IMR-90 (cell line): Measurements from ENCODE around the gene HIPK1. TPM values are rescaled to one million over a fixed set of nuclear protein-coding genes. Genes with fewer than 3 reads are reported as not detected.

Experiments used
- ATAC-seq: fragments of 200-7000 bp; cut with Tn5 transposase; 2 replicates; pipeline ENCODE4 v1.9.1; 2020; ENCODE audit warnings: low read depth, mild to moderate bottlenecking, moderate library complexity
- BruUV-seq: library from RNA; stranded (reverse); fragments of 400-500 nt; replicated peaks from 2 replicates; lab custom pipeline; 2021; lab: Mats Ljungman, UMichigan
- CTCF ChIA-PET: fragments of 300-600 bp; formaldehyde crosslinking; extraction: SDS; loops from one replicate; lab custom pipeline; 2021; ENCODE audit warnings: antibody characterized with exemption; lab: Yijun Ruan, JAX
- POLR2A ChIA-PET: fragments of 300-600 bp; sonication (Branson Sonifier 250); formaldehyde crosslinking; loops from one replicate; lab custom pipeline; 2022; ENCODE audit warnings: antibody characterized with exemption; ENCODE audit not compliant: unreplicated experiment; lab: Charles Lee
- DNase-seq: peaks from one replicate; pipeline ENCODE4 v3.0.0; 2013
- H2AFZ ChIP-seq: replicated peaks from 2 replicates; pipeline ENCODE3; 2013; ENCODE audit warnings: low read length, mild to moderate bottlenecking; ENCODE audit not compliant: poor library complexity
- H2AK5ac ChIP-seq: 2 replicates; pipeline ENCODE4 v1.6.1; 2013; ENCODE audit warnings: low read depth, low read length, inconsistent platforms
- H2AK9ac ChIP-seq: replicated peaks from 2 replicates; pipeline ENCODE3; 2013; ENCODE audit warnings: mild to moderate bottlenecking, low read depth, low read length, moderate library complexity; ENCODE audit not compliant: poor library complexity
- H2BK120ac ChIP-seq: 2 replicates; pipeline ENCODE4 v1.6.1; 2013; ENCODE audit warnings: low read depth, low read length, inconsistent platforms
- H2BK15ac ChIP-seq: 3 replicates; pipeline ENCODE4 v1.6.1; 2013; ENCODE audit warnings: low read depth, low read length, inconsistent platforms
- H2BK20ac ChIP-seq: 2 replicates; pipeline ENCODE4 v1.6.1; 2013; ENCODE audit warnings: low read depth, mild to moderate bottlenecking, inconsistent platforms, low read length, moderate library complexity
- H2BK5ac ChIP-seq: 2 replicates; pipeline ENCODE4 v1.6.1; 2013; ENCODE audit warnings: mild to moderate bottlenecking, low read depth, low read length, inconsistent platforms; ENCODE audit not compliant: poor library complexity, severe bottlenecking
- H3K14ac ChIP-seq: replicated peaks from 2 replicates; pipeline ENCODE4 v1.6.1; 2013; ENCODE audit warnings: low read depth, low read length, inconsistent platforms
- H3K18ac ChIP-seq: 2 replicates; pipeline ENCODE4 v1.6.1; 2013; ENCODE audit warnings: low read depth, low read length, control low read depth
- H3K23ac ChIP-seq: 2 replicates; pipeline ENCODE4 v1.6.1; 2013; ENCODE audit warnings: low read depth, low read length, inconsistent platforms
- H3K27ac ChIP-seq: 2 replicates; pipeline ENCODE4 v1.5.1; 2013; ENCODE audit warnings: mild to moderate bottlenecking, control low read depth, low read length; ENCODE audit not compliant: insufficient read depth
- H3K27me3 ChIP-seq: 2 replicates; pipeline ENCODE4 v1.6.1; 2013; ENCODE audit warnings: low read length; ENCODE audit not compliant: control insufficient read depth, insufficient read depth
- H3K36me3 ChIP-seq: 2 replicates; pipeline ENCODE4 v1.6.1; 2013; ENCODE audit warnings: low read length, mixed read lengths; ENCODE audit not compliant: control insufficient read depth, insufficient read depth
- H3K4ac ChIP-seq: 2 replicates; pipeline ENCODE4 v1.6.1; 2013; ENCODE audit warnings: low read depth, low read length, inconsistent platforms
- H3K4me1 ChIP-seq: 2 replicates; pipeline ENCODE4 v1.6.1; 2013; ENCODE audit warnings: low read length, mixed read lengths; ENCODE audit not compliant: control insufficient read depth, insufficient read depth
- H3K4me2 ChIP-seq: 2 replicates; pipeline ENCODE4 v1.6.1; 2013; ENCODE audit warnings: low read depth, mild to moderate bottlenecking, control low read depth, low read length, moderate library complexity
- H3K4me3 ChIP-seq: 2 replicates; pipeline ENCODE4 v1.5.1; 2013; ENCODE audit warnings: low read depth, mild to moderate bottlenecking, control low read depth, low read length, moderate library complexity; ENCODE audit not compliant: insufficient read depth
- H3K56ac ChIP-seq: 2 replicates; pipeline ENCODE4 v1.6.1; 2013; ENCODE audit warnings: low read length, inconsistent platforms; ENCODE audit not compliant: insufficient read depth; ENCODE audit errors: extremely low read depth
- H3K79me1 ChIP-seq, 2 experiments: 2 replicates each; pipeline ENCODE4 v1.6.1; 2013; ENCODE audit warnings: low read length in 2 of 2, inconsistent platforms in 1 of 2, low read depth in 1 of 2
- H3K9ac ChIP-seq: 2 replicates; pipeline ENCODE4 v1.6.1; 2013; ENCODE audit warnings: low read depth, low read length, control low read depth
- H3K9me1 ChIP-seq: 2 replicates; pipeline ENCODE4 v1.6.1; 2013; ENCODE audit warnings: low read length, inconsistent platforms; ENCODE audit not compliant: insufficient read depth
- H3K9me3 ChIP-seq: 2 replicates; pipeline ENCODE4 v1.6.1; 2013; ENCODE audit warnings: low read length; ENCODE audit not compliant: control insufficient read depth, insufficient read depth
- H4K20me1 ChIP-seq: 2 replicates; pipeline ENCODE4 v1.6.1; 2013; ENCODE audit warnings: low read length, inconsistent platforms; ENCODE audit not compliant: insufficient read depth
- H4K5ac ChIP-seq: 2 replicates; pipeline ENCODE4 v1.6.1; 2013; ENCODE audit warnings: mild to moderate bottlenecking, low read depth, low read length, control low read depth
- H4K8ac ChIP-seq, 2 experiments: 2 replicates each; pipeline ENCODE4 v1.6.1; 2013; ENCODE audit warnings: low read depth in 2 of 2, low read length in 2 of 2, control low read depth in 1 of 2, inconsistent platforms in 1 of 2
- H4K91ac ChIP-seq: 2 replicates; pipeline ENCODE4 v1.6.1; 2013; ENCODE audit warnings: low read depth, low read length, inconsistent platforms; ENCODE audit not compliant: insufficient read depth
- BHLHE40 ChIP-seq: fragments of 150-350 bp; IDR thresholded peaks from 2 replicates; pipeline ENCODE4 v1.6.1; 2016; ENCODE audit warnings: mild to moderate bottlenecking, low read depth, low read length
- CEBPB ChIP-seq: IDR thresholded peaks from 2 replicates; pipeline ENCODE4 v1.6.1; 2012; ENCODE audit warnings: low read depth, low read length, improper control_type of control experiment
- CHD1 ChIP-seq: IDR thresholded peaks from 2 replicates; pipeline ENCODE4 v1.6.1; 2012; ENCODE audit warnings: low read depth, low read length, improper control_type of control experiment
- FOS ChIP-seq: fragments of 150-350 bp; IDR thresholded peaks from 2 replicates; pipeline ENCODE4 v1.6.1; 2016; ENCODE audit warnings: low read depth, low read length
- POLR2A ChIP-seq: IDR thresholded peaks from 2 replicates; pipeline ENCODE4 v1.6.1; 2012; ENCODE audit warnings: mild to moderate bottlenecking, low read depth, low read length
- RAD21 ChIP-seq: IDR thresholded peaks from 2 replicates; pipeline ENCODE4 v1.6.1; 2012; ENCODE audit warnings: low read length, improper control_type of control experiment
- RFX5 ChIP-seq: IDR thresholded peaks from 2 replicates; pipeline ENCODE4 v1.8.0; 2012; ENCODE audit warnings: low read depth, mild to moderate bottlenecking, low read length, moderate library complexity
- SMC3 ChIP-seq: fragments of 150-350 bp; IDR thresholded peaks from 2 replicates; pipeline ENCODE4 v1.6.1; 2016; ENCODE audit warnings: low read depth, mild to moderate bottlenecking, antibody characterized with exemption, low read length, moderate library complexity
- WGBS, 2 experiments: methylation state at CpG; one replicate each; pipeline versions ENCODE4 v1.1.5 to v1.1.7; 2013; ENCODE audit warnings: missing lambda C conversion rate in 2 of 2; ENCODE audit not compliant: insufficient read length in 1 of 2; ENCODE audit errors: extremely low coverage in 2 of 2; 5-methylcytosine and 5-hydroxymethylcytosine counted together
- dilution Hi-C: fragments of 300-500 bp; cut with HindIII; formaldehyde crosslinking; loops from one replicate; pipeline ENCODE4 v1.14.3; 2018; ENCODE audit warnings: low sequenced_read_pairs; ENCODE audit not compliant: unreplicated experiment
- in situ Hi-C: fragments of 300-500 bp; cut with MboI; formaldehyde crosslinking; loops from 3 replicates; pipeline ENCODE4 v1.14.3; 2019; ENCODE audit warnings: low sequenced_read_pairs, inconsistent platforms, mixed read lengths
- intact Hi-C: fragments of 100-400 bp; cut with micrococcal nuclease; formaldehyde crosslinking; loops from 2 replicates; pipeline ENCODE4 v1.10.0; 2022
- polyA plus RNA-seq, 3 experiments: library from polyadenylated mRNA; depleted of rRNA; stranded (reverse); fragments of >200 nt; gene quantifications; 2 replicates each; pipeline ENCODE4 v1.2.3, GENCODE V29; 2012; ENCODE audit warnings: low replicate concordance in 1 of 3
- total RNA-seq: library from RNA; depleted of rRNA; stranded (reverse); fragments of >200 nt; gene quantifications from 2 replicates; pipeline ENCODE4 v1.2.3, GENCODE V29; 2012
- TF ChIP-seq, protein P1 (sequence below): fragments of 150-350 bp; IDR thresholded peaks from 2 replicates; pipeline ENCODE4 v1.6.1; 2017; ENCODE audit warnings: mild to moderate bottlenecking, antibody characterized with exemption, low read length, low read depth
- TF ChIP-seq, protein P2 (sequence below): conservative IDR thresholded peaks from 2 replicates; pipeline ENCODE4 v1.5.1; 2012; ENCODE audit warnings: mild to moderate bottlenecking, low read depth, low read length, improper control_type of control experiment
- TF ChIP-seq, protein P3 (sequence below): fragments of 150-350 bp; IDR thresholded peaks from 2 replicates; pipeline ENCODE4 v1.6.1; 2016; ENCODE audit warnings: low read depth, mild to moderate bottlenecking, low read length, moderate library complexity, borderline replicate concordance

HIPK1 gene
- total and polyA plus RNA-seq, 2 of the 4 experiments (the other 2 are of a cell fraction) = 15.3 to 33.9 TPM

DNA sequence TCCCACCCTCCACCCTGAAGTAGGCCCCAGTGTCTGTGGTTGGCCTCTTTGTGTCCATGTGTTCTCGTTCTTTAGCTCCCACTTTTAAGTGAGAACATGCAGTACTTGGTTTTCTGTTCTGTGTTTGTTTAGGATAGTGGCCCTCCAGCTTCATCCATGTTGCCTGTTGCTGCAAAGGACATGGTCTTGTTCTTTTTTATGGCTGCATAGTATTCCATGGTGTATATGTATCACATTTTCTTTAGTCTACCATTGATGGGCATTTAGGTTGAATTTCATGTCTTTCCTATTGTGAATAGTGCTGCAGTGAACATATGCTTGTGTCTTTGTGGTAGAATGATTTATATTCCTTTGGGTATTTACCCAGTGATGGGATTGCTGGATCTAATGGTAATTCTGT is 6.1 kb downstream of the HIPK1 start:
- dilution Hi-C loops = no loop called here
- Histone ChIP-seq H2BK120ac (no peak overlapping the region), H2AK5ac (no peak overlapping the region), H3K9me1 (peaks cover 11% of the 10 kb centered on the region), H3K36me3 (no peaks in the 10 kb centered on the region; the same call in 1 of the 2 replicates), H3K9ac (no peak overlapping the region), H3K79me1 (peaks cover 11 to 59% of the 10 kb centered on the region in 2 experiments; a peak in 3 of 4 replicates), H4K20me1 (peaks cover 74% of the 10 kb centered on the region), H3K4ac (no peak overlapping the region), H4K91ac (no peak overlapping the region), H3K14ac (no peak overlapping the region), H2BK15ac (no peak overlapping the region), H2AFZ (no peak overlapping the region), H4K5ac (no peak overlapping the region), H2BK20ac (no peak overlapping the region), H3K9me3 (no peaks in the 10 kb centered on the region), H3K27me3 (no peaks in the 10 kb centered on the region), H4K8ac (no peak overlapping the region), H3K4me2 (no peak overlapping the region), H2AK9ac (no peak overlapping the region), H3K18ac (no peak overlapping the region), H3K4me3 (no peak overlapping the region), H2BK5ac (no peak overlapping the region), H3K27ac (no peak overlapping the region), H3K4me1 (peaks cover 2% of the 10 kb centered on the region; the same call in 1 of the 2 replicates), H3K23ac (no peak overlapping the region), H3K56ac (no peak overlapping the region)
- WGBS, 2 experiments = no CpG with 5 or more reads among the region's 1 CpG
- TF ChIP-seq CHD1 (no peak), SMC3 (no peak), POLR2A (no peak), RFX5 (no peak), BHLHE40 (no peak), RAD21 (no peak), FOS (no peak), CEBPB (no peak)
- TF ChIP-seq, protein P1, sequence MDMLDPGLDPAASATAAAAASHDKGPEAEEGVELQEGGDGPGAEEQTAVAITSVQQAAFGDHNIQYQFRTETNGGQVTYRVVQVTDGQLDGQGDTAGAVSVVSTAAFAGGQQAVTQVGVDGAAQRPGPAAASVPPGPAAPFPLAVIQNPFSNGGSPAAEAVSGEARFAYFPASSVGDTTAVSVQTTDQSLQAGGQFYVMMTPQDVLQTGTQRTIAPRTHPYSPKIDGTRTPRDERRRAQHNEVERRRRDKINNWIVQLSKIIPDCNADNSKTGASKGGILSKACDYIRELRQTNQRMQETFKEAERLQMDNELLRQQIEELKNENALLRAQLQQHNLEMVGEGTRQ = no peak
- TF ChIP-seq, protein P2, sequence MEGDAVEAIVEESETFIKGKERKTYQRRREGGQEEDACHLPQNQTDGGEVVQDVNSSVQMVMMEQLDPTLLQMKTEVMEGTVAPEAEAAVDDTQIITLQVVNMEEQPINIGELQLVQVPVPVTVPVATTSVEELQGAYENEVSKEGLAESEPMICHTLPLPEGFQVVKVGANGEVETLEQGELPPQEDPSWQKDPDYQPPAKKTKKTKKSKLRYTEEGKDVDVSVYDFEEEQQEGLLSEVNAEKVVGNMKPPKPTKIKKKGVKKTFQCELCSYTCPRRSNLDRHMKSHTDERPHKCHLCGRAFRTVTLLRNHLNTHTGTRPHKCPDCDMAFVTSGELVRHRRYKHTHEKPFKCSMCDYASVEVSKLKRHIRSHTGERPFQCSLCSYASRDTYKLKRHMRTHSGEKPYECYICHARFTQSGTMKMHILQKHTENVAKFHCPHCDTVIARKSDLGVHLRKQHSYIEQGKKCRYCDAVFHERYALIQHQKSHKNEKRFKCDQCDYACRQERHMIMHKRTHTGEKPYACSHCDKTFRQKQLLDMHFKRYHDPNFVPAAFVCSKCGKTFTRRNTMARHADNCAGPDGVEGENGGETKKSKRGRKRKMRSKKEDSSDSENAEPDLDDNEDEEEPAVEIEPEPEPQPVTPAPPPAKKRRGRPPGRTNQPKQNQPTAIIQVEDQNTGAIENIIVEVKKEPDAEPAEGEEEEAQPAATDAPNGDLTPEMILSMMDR = no peak
- TF ChIP-seq, protein P3, sequence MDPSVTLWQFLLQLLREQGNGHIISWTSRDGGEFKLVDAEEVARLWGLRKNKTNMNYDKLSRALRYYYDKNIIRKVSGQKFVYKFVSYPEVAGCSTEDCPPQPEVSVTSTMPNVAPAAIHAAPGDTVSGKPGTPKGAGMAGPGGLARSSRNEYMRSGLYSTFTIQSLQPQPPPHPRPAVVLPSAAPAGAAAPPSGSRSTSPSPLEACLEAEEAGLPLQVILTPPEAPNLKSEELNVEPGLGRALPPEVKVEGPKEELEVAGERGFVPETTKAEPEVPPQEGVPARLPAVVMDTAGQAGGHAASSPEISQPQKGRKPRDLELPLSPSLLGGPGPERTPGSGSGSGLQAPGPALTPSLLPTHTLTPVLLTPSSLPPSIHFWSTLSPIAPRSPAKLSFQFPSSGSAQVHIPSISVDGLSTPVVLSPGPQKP = no peak
- ATAC-seq (no peak), DNase-seq (no peak)
- ChIA-PET CTCF (interaction anchor here (1.3 kb wide), 1 partner anchor 22 kb away, joined by 4 read pairs; no protein-coding TSS in a partner anchor), POLR2A (interaction anchor here (0.6 kb wide), 2 partner anchors 10 to 636 kb away, joined by 4 to 5 read pairs; no protein-coding TSS in a partner anchor)
- in situ Hi-C loops = no loop called here
- intact Hi-C loops = loop anchor here (10.0 kb wide), 1 partner anchor 790 kb away; no protein-coding TSS in a partner anchor
- no TSS peak for BruUV-seq
